Measurements from ENCODE around the gene C5AR2. TPM values are rescaled to one million over a fixed set of nuclear protein-coding genes. Genes with fewer than 3 reads are reported as not detected.

The C5AR2 gene
- total and polyA plus RNA-seq, 2 donors (not counting 1 experiment from before 2014, with no cell fraction given) = 0.25 to 1.2 TPM

- Mint-ChIP-seq H3K27ac (no peak overlapping the region), H3K4me1 (no peaks in the 10 kb centered on the region), H3K27me3 (no peaks in the 10 kb centered on the region), H3K9me3 (ENCODE audit: insufficient read depth) (no peaks in the 10 kb centered on the region), H3K4me3 (no peak overlapping the region)
- DNase-seq = no peak
- intact Hi-C loops (cut with micrococcal nuclease) = no loop called here
- Histone ChIP-seq H4K20me1 (ENCODE audit: control insufficient read depth, insufficient read depth, low read length, poor library complexity, severe bottlenecking) (peaks cover 6% of the 10 kb centered on the region), H3K4me2 (replicated peaks; ENCODE audit: low read depth, low read length, poor library complexity, severe bottlenecking) (no peak overlapping the region), H3K9me3 (ENCODE audit: control extremely low read depth in 1 of 3, control insufficient read depth in 2 of 3, insufficient read depth in 1 of 3, low read length in 2 of 3) (no peaks in the 10 kb centered on the region), H3K27ac (ENCODE audit: low read length in 2 of 2) (no peak overlapping the region), H3K9ac (ENCODE audit: low read length) (no peak overlapping the region), H3K4me3 (ENCODE audit: control extremely low read depth in 1 of 5, extremely low read depth in 1 of 5, insufficient read depth in 1 of 5, low read depth in 2 of 5, low read length in 4 of 5) (no peak overlapping the region), H2AFZ (ENCODE audit: insufficient read depth, low read depth, low read length, poor library complexity, severe bottlenecking) (no peak overlapping the region), H3K36me3 (replicated peaks in 1 of 2; ENCODE audit: control extremely low read depth in 1 of 2, control insufficient read depth in 1 of 2, extremely low read depth in 1 of 2, insufficient read depth in 2 of 2, low read length in 1 of 2) (peaks cover 0 to 72% of the 10 kb centered on the region in 2 experiments), H3K27me3 (replicated peaks in 1 of 4; ENCODE audit: control extremely low read depth in 1 of 4, control insufficient read depth in 3 of 4, insufficient read depth in 4 of 4, low read length in 3 of 4) (no peaks in the 10 kb centered on the region), H3K79me2 (ENCODE audit: control insufficient read depth, insufficient read depth, low read length) (no peaks in the 10 kb centered on the region), H3K4me1 (ENCODE audit: control insufficient read depth in 2 of 2, insufficient read depth in 2 of 2, low read length in 2 of 2) (no peaks in the 10 kb centered on the region)
- TF ChIP-seq CTCF (IDR thresholded peaks at IDR 0.05) = no peak
- no peak for TF ChIP-seq EZH2 (IDR thresholded peaks at IDR 0.05; ENCODE audit: borderline replicate concordance, insufficient read depth, low read depth, low read length, poor library complexity, severe bottlenecking)
- ChIA-PET CTCF (no interaction called here), POLR2A (no interaction called here)
- ATAC-seq (ENCODE audit: low read depth) = no peak
- WGBS (ENCODE audit: insufficient coverage) = 94% methylated on average over 22 of the region's 22 CpGs
Measured at GRCh38 chr19:47372603-47373002, 40.6 kb downstream of the C5AR2 start.

GRCh38 chr19:47373246-47374240, 41.6 kb downstream of the C5AR2 start:
- Histone ChIP-seq H3K4me1 (ENCODE audit: control insufficient read depth in 2 of 2, insufficient read depth in 2 of 2, low read length in 2 of 2) (no peaks in the 10 kb centered on the region), H3K9me3 (ENCODE audit: control extremely low read depth in 1 of 3, control insufficient read depth in 2 of 3, insufficient read depth in 1 of 3, low read length in 2 of 3) (no peaks in the 10 kb centered on the region), H4K20me1 (ENCODE audit: control insufficient read depth, insufficient read depth, low read length, poor library complexity, severe bottlenecking) (peaks cover 6% of the 10 kb centered on the region), H3K79me2 (ENCODE audit: control insufficient read depth, insufficient read depth, low read length) (no peaks in the 10 kb centered on the region), H3K4me2 (replicated peaks; ENCODE audit: low read depth, low read length, poor library complexity, severe bottlenecking) (no peak overlapping the region), H3K9ac (ENCODE audit: low read length) (no peak overlapping the region), H3K36me3 (replicated peaks in 1 of 2; ENCODE audit: control extremely low read depth in 1 of 2, control insufficient read depth in 1 of 2, extremely low read depth in 1 of 2, insufficient read depth in 2 of 2, low read length in 1 of 2) (peaks cover 0 to 74% of the 10 kb centered on the region in 2 experiments), H3K27me3 (replicated peaks in 1 of 4; ENCODE audit: control extremely low read depth in 1 of 4, control insufficient read depth in 3 of 4, insufficient read depth in 4 of 4, low read length in 3 of 4) (no peaks in the 10 kb centered on the region), H3K4me3 (ENCODE audit: control extremely low read depth in 1 of 5, extremely low read depth in 1 of 5, insufficient read depth in 1 of 5, low read depth in 2 of 5, low read length in 4 of 5) (no peak overlapping the region), H2AFZ (ENCODE audit: insufficient read depth, low read depth, low read length, poor library complexity, severe bottlenecking) (no peak overlapping the region), H3K27ac (ENCODE audit: low read length in 2 of 2) (no peak overlapping the region)
- no peaks in the 10 kb centered on the region for H3K9me3 Mint-ChIP-seq (ENCODE audit: insufficient read depth)
- DNase-seq (no peak), ATAC-seq (ENCODE audit: low read depth) (no peak)
- no peaks in the 10 kb centered on the region for H3K27me3 Mint-ChIP-seq
- intact Hi-C loops (cut with micrococcal nuclease) = no loop called here
- POLR2A ChIA-PET = no interaction called here
- H3K4me1 Mint-ChIP-seq = no peaks in the 10 kb centered on the region
- WGBS (ENCODE audit: insufficient coverage) = 95% methylated on average over 33 of the region's 33 CpGs
- no peak overlapping the region for H3K4me3 Mint-ChIP-seq
- CTCF ChIA-PET = interaction anchor here (0.7 kb wide), 1 partner anchor 24 kb away, joined by 3 read pairs; the partner anchor contains the start of gene DHX34
- no peak overlapping the region for H3K27ac Mint-ChIP-seq
- TF ChIP-seq CTCF (IDR thresholded peaks at IDR 0.05) (no peak), EZH2 (IDR thresholded peaks at IDR 0.05; ENCODE audit: borderline replicate concordance, insufficient read depth, low read depth, low read length, poor library complexity, severe bottlenecking) (no peak)
